HG02678 (cell line): ENCODE results near the gene TAS2R10.

Experiments
- ATAC-seq: cut with Tn5 transposase; IDR thresholded peaks from one replicate; pipeline ENCODE4 v1.9.1; 2021; ENCODE audit warnings: mild to moderate bottlenecking, moderate library complexity; ENCODE audit not compliant: unreplicated experiment

Gene TAS2R10

DNA sequence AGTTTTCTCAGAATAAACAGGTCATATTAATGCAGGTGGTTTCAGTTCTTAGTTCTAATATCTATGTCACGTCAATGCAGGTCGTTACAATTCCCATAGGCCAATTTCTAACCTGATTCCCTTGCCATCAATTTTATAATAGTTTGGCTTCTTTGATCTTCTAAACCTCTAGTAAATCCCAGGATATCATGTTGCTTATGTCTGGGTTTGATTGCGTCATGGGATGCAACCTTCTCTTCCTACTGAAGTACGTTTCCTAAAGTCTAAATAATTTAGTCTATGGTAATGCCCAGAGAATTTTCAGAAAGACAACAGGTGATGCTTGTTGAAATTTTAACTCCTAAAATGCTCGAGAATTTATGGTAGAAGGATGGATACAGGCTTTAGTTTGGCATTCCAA lies 42.9 kb downstream of the TAS2R10 start:
- no peak for ATAC-seq

DNA sequence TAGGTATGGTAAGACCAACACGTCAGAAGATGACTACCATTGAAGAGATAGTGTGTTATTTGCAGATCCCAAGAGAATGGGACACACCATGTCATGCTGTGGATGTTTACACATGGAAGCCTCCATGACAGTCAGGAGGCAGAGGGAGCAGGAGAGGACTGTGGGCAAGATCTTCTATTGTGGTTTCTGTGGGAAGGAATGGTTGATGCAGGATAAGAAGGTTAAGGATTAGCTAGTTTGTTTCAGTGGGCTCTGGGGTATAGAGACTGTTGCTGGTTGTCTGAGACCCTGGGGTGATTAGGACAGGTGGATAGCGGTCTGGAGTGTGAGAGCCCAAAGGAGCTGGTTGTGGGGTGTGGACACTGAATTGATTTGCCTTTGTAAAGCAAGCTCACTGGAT lies 47.1 kb downstream of the TAS2R10 start:
- no peak for ATAC-seq
